ENCODE measurements around the gene SNX13.

The SNX13 gene

GRCh38 chr7:17948526-17949238 is 8.4 kb upstream of the SNX13 start:
- in situ Hi-C loops (cut with MboI; ENCODE audit: low pct_unique_long_range_greater_than_20kb, low sequenced_read_pairs, unreplicated experiment) = no loop called here
- TF ChIP-seq CTCF (IDR thresholded peaks at IDR 0.05; ENCODE audit: extremely low read depth, insufficient read depth, missing control alignments) = no peak
- no peak for DNase-seq (ENCODE audit: low spot score)

- DNase-seq (ENCODE audit: low spot score) = no peak
- in situ Hi-C loops (cut with MboI; ENCODE audit: low pct_unique_long_range_greater_than_20kb, low sequenced_read_pairs, unreplicated experiment) = no loop called here
Measured at GRCh38 chr7:17947620-17948019, 7.3 kb upstream of the SNX13 start.

GRCh38 chr7:17946591-17946990 is 6.3 kb upstream of the SNX13 start:
- peak; percentile 42 for DNase-seq (ENCODE audit: low spot score)
- in situ Hi-C loops (cut with MboI; ENCODE audit: low pct_unique_long_range_greater_than_20kb, low sequenced_read_pairs, unreplicated experiment) = no loop called here

More at GRCh38 chr7:17947620-17948019, 7.3 kb upstream of the SNX13 start:
- no peak for TF ChIP-seq CTCF (IDR thresholded peaks at IDR 0.05; ENCODE audit: extremely low read depth, insufficient read depth, missing control alignments)

GRCh38 chr7:17944720-17945119 is 4.4 kb upstream of the SNX13 start:
- DNase-seq (ENCODE audit: low spot score) = no peak
- in situ Hi-C loops (cut with MboI; ENCODE audit: low pct_unique_long_range_greater_than_20kb, low sequenced_read_pairs, unreplicated experiment) = no loop called here
- no peak for TF ChIP-seq CTCF (IDR thresholded peaks at IDR 0.05; ENCODE audit: extremely low read depth, insufficient read depth, missing control alignments)

More at GRCh38 chr7:17946591-17946990, 6.3 kb upstream of the SNX13 start:
- no peak for TF ChIP-seq CTCF (IDR thresholded peaks at IDR 0.05; ENCODE audit: extremely low read depth, insufficient read depth, missing control alignments)

GRCh38 chr7:17943006-17943405 is 2.7 kb upstream of the SNX13 start:
- no peak for TF ChIP-seq CTCF (IDR thresholded peaks at IDR 0.05; ENCODE audit: extremely low read depth, insufficient read depth, missing control alignments)
- in situ Hi-C loops (cut with MboI; ENCODE audit: low pct_unique_long_range_greater_than_20kb, low sequenced_read_pairs, unreplicated experiment) = no loop called here
- no peak for DNase-seq (ENCODE audit: low spot score)

- no peak for TF ChIP-seq CTCF (IDR thresholded peaks at IDR 0.05; ENCODE audit: extremely low read depth, insufficient read depth, missing control alignments)
- in situ Hi-C loops (cut with MboI; ENCODE audit: low pct_unique_long_range_greater_than_20kb, low sequenced_read_pairs, unreplicated experiment) = no loop called here
- no peak for DNase-seq (ENCODE audit: low spot score)
Measured at GRCh38 chr7:17942231-17942630, 1.9 kb upstream of the SNX13 start.

All from GM13977 (cell line).